H9 (cell line): Measurements from ENCODE around the gene DTYMK. TPM values are rescaled to one million over a fixed set of nuclear protein-coding genes. Genes with fewer than 3 reads are reported as not detected.

ENCODE experiments used
- DNase-seq: peaks from one replicate; pipeline ENCODE4 v3.0.0-alpha.2; 2017
- H2AFZ ChIP-seq: one replicate; pipeline ENCODE4 v1.6.1; 2013; ENCODE audit warnings: mild to moderate bottlenecking, low read length, control low read depth, moderate library complexity
- H2AK5ac ChIP-seq: 2 replicates; pipeline ENCODE4 v1.6.1; 2013; ENCODE audit warnings: low read length, control low read depth, mixed read lengths; ENCODE audit not compliant: insufficient read length
- H2BK120ac ChIP-seq: one replicate; pipeline ENCODE4 v1.6.1; 2013; ENCODE audit warnings: low read depth, mild to moderate bottlenecking, low read length, control low read depth, inconsistent platforms; ENCODE audit not compliant: poor library complexity, severe bottlenecking
- H2BK12ac ChIP-seq: 2 replicates; pipeline ENCODE4 v1.6.1; 2013; ENCODE audit warnings: low read length, control low read depth, mixed read lengths, low read depth; ENCODE audit not compliant: insufficient read length
- H2BK15ac ChIP-seq: 2 replicates; pipeline ENCODE4 v1.6.1; 2013; ENCODE audit warnings: low read depth, low read length, control low read depth
- H2BK20ac ChIP-seq: one replicate; pipeline ENCODE4 v1.6.1; 2013; ENCODE audit warnings: low read depth, mild to moderate bottlenecking, low read length, control low read depth, inconsistent platforms; ENCODE audit not compliant: poor library complexity, severe bottlenecking
- H2BK5ac ChIP-seq: 2 replicates; pipeline ENCODE4 v1.6.1; 2013; ENCODE audit warnings: low read length, control low read depth, mixed read lengths; ENCODE audit not compliant: insufficient read length
- H3K14ac ChIP-seq: 2 replicates; pipeline ENCODE4 v1.6.1; 2013; ENCODE audit warnings: low read length, control low read depth; ENCODE audit not compliant: insufficient read depth
- H3K18ac ChIP-seq: 2 replicates; pipeline ENCODE4 v1.6.1; 2013; ENCODE audit warnings: low read depth, mild to moderate bottlenecking, mixed read lengths, low read length, control low read depth; ENCODE audit not compliant: insufficient read length
- H3K23ac ChIP-seq: 2 replicates; pipeline ENCODE4 v1.6.1; 2013; ENCODE audit warnings: low read length, control low read depth, mixed read lengths, low read depth; ENCODE audit not compliant: insufficient read length
- H3K23me2 ChIP-seq: 2 replicates; pipeline ENCODE4 v1.6.1; 2013; ENCODE audit warnings: low read depth, mild to moderate bottlenecking, mixed read lengths, low read length, control low read depth; ENCODE audit not compliant: insufficient read length, poor library complexity, severe bottlenecking
- H3K27ac ChIP-seq: 2 replicates; pipeline ENCODE4 v1.5.1; 2013; ENCODE audit warnings: low read length, control low read depth, mixed read lengths, low read depth; ENCODE audit not compliant: insufficient read length
- H3K27me3 ChIP-seq: 2 replicates; pipeline ENCODE4 v1.6.1; 2013; ENCODE audit warnings: low read length, control low read depth, inconsistent platforms; ENCODE audit not compliant: insufficient read depth
- H3K4ac ChIP-seq: 2 replicates; pipeline ENCODE4 v1.6.1; 2013; ENCODE audit warnings: low read depth, mild to moderate bottlenecking, control low read depth, inconsistent platforms, low read length, moderate library complexity
- H3K4me1 ChIP-seq: 2 replicates; pipeline ENCODE4 v1.6.1; 2013; ENCODE audit warnings: low read length, control low read depth, inconsistent platforms; ENCODE audit not compliant: insufficient read depth
- H3K4me2 ChIP-seq: 2 replicates; pipeline ENCODE4 v1.6.1; 2013; ENCODE audit warnings: low read length, control low read depth, mixed read lengths; ENCODE audit not compliant: insufficient read length, insufficient read depth
- H3K56ac ChIP-seq: 2 replicates; pipeline ENCODE4 v1.6.1; 2013; ENCODE audit warnings: low read depth, mild to moderate bottlenecking, mixed read lengths, low read length, control low read depth; ENCODE audit not compliant: insufficient read length
- H3K79me1 ChIP-seq: 2 replicates; pipeline ENCODE4 v1.6.1; 2013; ENCODE audit warnings: low read depth, mild to moderate bottlenecking, moderate library complexity, low read length, control low read depth, inconsistent platforms; ENCODE audit not compliant: insufficient read depth, poor library complexity, severe bottlenecking
- H3K79me2 ChIP-seq: 2 replicates; pipeline ENCODE4 v1.6.1; 2013; ENCODE audit warnings: low read length, control low read depth, inconsistent platforms; ENCODE audit not compliant: insufficient read depth
- H3K9ac ChIP-seq: 2 replicates; pipeline ENCODE4 v1.6.1; 2013; ENCODE audit warnings: low read length, control low read depth, mixed read lengths; ENCODE audit not compliant: insufficient read length; ENCODE audit errors: extremely low read depth
- H3K9me3 ChIP-seq: one replicate; pipeline ENCODE4 v1.6.1; 2013; ENCODE audit warnings: low read depth, low read length, inconsistent platforms; ENCODE audit not compliant: control insufficient read depth
- H3T11ph ChIP-seq: one replicate; pipeline ENCODE4 v1.6.1; 2013; ENCODE audit warnings: mild to moderate bottlenecking, low read length, control low read depth, inconsistent platforms
- H4K20me1 ChIP-seq: one replicate; pipeline ENCODE4 v1.6.1; 2013; ENCODE audit not compliant: control insufficient read depth, insufficient read length, insufficient read depth
- H4K5ac ChIP-seq: 2 replicates; pipeline ENCODE4 v1.6.1; 2013; ENCODE audit warnings: low read depth, mild to moderate bottlenecking, mixed read lengths, low read length, control low read depth; ENCODE audit not compliant: insufficient read length
- H4K8ac ChIP-seq: replicated peaks from 2 replicates; pipeline ENCODE4 v1.6.1; 2013; ENCODE audit warnings: low read length, control low read depth, mixed read lengths, low read depth; ENCODE audit not compliant: insufficient read length
- H4K91ac ChIP-seq: 2 replicates; pipeline ENCODE4 v1.6.1; 2013; ENCODE audit warnings: low read depth, mild to moderate bottlenecking, moderate library complexity, mixed read lengths, low read length, control low read depth; ENCODE audit not compliant: insufficient read length
- H3K27ac Mint-ChIP-seq, 3 experiments: 2 replicates in 2 of 3; 3 replicates in 1 of 3; pipeline ENCODE4 v1.8.0; 2020 to 2021; ENCODE audit warnings: mixed read lengths in 3 of 3, mild to moderate bottlenecking in 1 of 3, moderate library complexity in 1 of 3
- H3K27me3 Mint-ChIP-seq: 2 replicates; pipeline ENCODE4 v1.8.0; 2021; ENCODE audit warnings: low read depth, mild to moderate bottlenecking, moderate library complexity, mixed read lengths
- H3K36me3 Mint-ChIP-seq, 3 experiments: 2 replicates in 2 of 3; 3 replicates in 1 of 3; pipeline ENCODE4 v1.8.0; 2020 to 2021; ENCODE audit warnings: low read depth in 3 of 3, mixed read lengths in 3 of 3; ENCODE audit not compliant: insufficient read depth in 1 of 3
- H3K4me1 Mint-ChIP-seq, 2 experiments: 2 replicates each; pipeline ENCODE4 v1.8.0; 2020; ENCODE audit warnings: mixed read lengths in 2 of 2
- H3K4me3 Mint-ChIP-seq, 2 experiments: 2 replicates in 1 of 2; 3 replicates in 1 of 2; pipeline ENCODE4 v1.8.0; 2020 to 2021; ENCODE audit warnings: mild to moderate bottlenecking in 2 of 2, mixed read lengths in 2 of 2, moderate library complexity in 1 of 2
- H3K9me3 Mint-ChIP-seq, 2 experiments: 2 replicates in 1 of 2; 3 replicates in 1 of 2; pipeline ENCODE4 v1.8.0; 2020; ENCODE audit warnings: mild to moderate bottlenecking in 2 of 2, mixed read lengths in 2 of 2, moderate library complexity in 1 of 2
- WGBS: extraction: QIAGEN DNeasy Blood & Tissue Kit; methylation state at CpG from one replicate; pipeline ENCODE4 v1.1.7; 2013; ENCODE audit warnings: missing lambda C conversion rate, low lambda C conversion rate, mixed read lengths; ENCODE audit not compliant: insufficient read length; ENCODE audit errors: extremely low coverage; 5-methylcytosine and 5-hydroxymethylcytosine counted together
- total RNA-seq: library from RNA; stranded (reverse); gene quantifications from 2 replicates; pipeline ENCODE4 v1.2.1, GENCODE V29; 2021
- TF ChIP-seq, protein P1 (sequence below): fragments of 200-600 bp; sonication (generic); conservative IDR thresholded peaks from 3 replicates; pipeline ENCODE4 v1.8.0; 2021; ENCODE audit warnings: antibody characterized with exemption, mild to moderate bottlenecking

Gene DTYMK
- total RNA-seq, 1 experiment from 2014 or later, result 76.0 TPM

GRCh38 chr2:241722896-241723454 lies 36.4 kb upstream of the DTYMK start:
- TF ChIP-seq, protein P1, sequence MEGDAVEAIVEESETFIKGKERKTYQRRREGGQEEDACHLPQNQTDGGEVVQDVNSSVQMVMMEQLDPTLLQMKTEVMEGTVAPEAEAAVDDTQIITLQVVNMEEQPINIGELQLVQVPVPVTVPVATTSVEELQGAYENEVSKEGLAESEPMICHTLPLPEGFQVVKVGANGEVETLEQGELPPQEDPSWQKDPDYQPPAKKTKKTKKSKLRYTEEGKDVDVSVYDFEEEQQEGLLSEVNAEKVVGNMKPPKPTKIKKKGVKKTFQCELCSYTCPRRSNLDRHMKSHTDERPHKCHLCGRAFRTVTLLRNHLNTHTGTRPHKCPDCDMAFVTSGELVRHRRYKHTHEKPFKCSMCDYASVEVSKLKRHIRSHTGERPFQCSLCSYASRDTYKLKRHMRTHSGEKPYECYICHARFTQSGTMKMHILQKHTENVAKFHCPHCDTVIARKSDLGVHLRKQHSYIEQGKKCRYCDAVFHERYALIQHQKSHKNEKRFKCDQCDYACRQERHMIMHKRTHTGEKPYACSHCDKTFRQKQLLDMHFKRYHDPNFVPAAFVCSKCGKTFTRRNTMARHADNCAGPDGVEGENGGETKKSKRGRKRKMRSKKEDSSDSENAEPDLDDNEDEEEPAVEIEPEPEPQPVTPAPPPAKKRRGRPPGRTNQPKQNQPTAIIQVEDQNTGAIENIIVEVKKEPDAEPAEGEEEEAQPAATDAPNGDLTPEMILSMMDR, result no peak
- Histone ChIP-seq H3K23me2 (no peaks in the 10 kb centered on the region), H3K18ac (no peak overlapping the region), H3K14ac (no peak overlapping the region), H3K9me3 (peaks cover 9% of the 10 kb centered on the region), H2AFZ (no peak overlapping the region), H2BK15ac (no peak overlapping the region), H3K79me2 (no peaks in the 10 kb centered on the region), H2BK12ac (no peak overlapping the region), H3K9ac (no peak overlapping the region), H4K91ac (no peak overlapping the region), H3T11ph (no peak overlapping the region), H4K20me1 (no peaks in the 10 kb centered on the region), H3K27ac (no peak overlapping the region), H3K27me3 (no peaks in the 10 kb centered on the region), H3K23ac (no peak overlapping the region), H3K4me2 (no peak overlapping the region), H2BK5ac (no peak overlapping the region), H3K79me1 (no peaks in the 10 kb centered on the region), H3K4ac (no peak overlapping the region), H2BK120ac (no peak overlapping the region), H3K4me1 (no peaks in the 10 kb centered on the region), H3K56ac (no peak overlapping the region), H2AK5ac (no peak overlapping the region), H2BK20ac (no peak overlapping the region), H4K5ac (no peak overlapping the region), H4K8ac (no peak overlapping the region)
- Mint-ChIP-seq H3K4me3 (no peak overlapping the region), H3K27ac (no peak overlapping the region), H3K4me1 (no peaks in the 10 kb centered on the region), H3K27me3 (no peaks in the 10 kb centered on the region), H3K36me3 (peaks cover 50 to 79% (median 74%) of the 10 kb centered on the region in 3 experiments), H3K9me3 (peaks cover 20 to 26% of the 10 kb centered on the region in 2 experiments)
- DNase-seq, result no peak
- WGBS, result no CpG with 5 or more reads among the region's 21 CpGs
